ENCODE measurements around the gene FOXN4.

The FOXN4 gene

DNA sequence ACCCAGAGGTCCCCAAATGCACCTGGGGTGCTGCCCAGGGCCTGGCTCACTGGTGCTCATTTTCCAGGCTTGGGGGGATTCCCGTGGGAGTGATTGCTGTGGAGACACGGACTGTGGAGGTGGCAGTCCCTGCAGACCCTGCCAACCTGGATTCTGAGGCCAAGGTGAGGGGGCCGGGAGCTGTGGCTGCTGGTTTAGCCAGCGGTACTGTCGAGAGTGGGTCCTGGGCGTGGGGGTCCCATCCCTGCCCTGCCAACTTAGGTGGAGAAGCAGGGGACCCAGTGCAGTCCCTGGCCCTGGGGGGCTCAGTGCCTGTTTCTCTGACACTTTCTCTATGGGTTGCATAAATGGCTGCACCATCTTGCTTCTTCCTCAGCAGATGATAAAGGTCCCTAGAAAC, 50.9 kb downstream of the FOXN4 start:
- no peak for DNase-seq

DNA sequence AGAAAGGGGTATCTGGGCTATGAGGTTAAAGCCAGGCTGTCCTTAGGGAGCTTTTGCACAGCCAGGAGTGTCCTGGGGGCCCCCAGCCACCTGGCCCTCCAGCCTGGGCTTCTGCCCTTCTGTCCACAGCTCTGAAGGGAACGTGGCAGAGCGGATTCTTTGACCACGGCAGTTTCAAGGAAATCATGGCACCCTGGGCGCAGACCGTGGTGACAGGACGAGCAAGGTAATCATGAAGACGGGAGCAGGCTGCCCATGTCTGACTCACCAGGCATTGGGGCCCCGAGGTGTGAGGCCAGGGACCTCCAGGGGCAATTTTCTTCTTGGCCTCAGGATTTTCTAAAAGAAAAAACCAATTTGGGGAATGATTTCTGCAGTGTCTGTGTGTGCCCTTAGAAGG, 53.1 kb downstream of the FOXN4 start:
- no peak for DNase-seq

DNA sequence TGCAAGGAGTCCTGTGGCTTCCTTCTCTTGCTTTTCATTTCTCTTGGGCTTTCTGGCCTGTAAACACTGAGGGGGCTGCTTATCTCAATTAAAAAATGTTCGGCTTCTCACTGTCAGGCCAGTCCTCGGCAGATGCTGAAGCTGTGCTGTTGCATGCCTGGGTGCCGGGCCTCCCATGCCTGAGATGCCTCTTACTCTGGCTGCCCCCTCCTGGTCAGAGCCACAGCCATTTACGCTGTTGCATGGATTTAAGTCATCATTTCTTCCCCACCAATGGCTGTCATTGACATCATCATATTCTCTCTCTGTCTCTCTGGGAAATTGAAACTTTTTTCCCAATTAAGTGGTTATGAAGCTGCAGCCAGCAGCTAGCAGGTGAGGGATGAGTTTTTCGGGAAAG, 53.7 kb downstream of the FOXN4 start:
- DNase-seq: no peak

DNA sequence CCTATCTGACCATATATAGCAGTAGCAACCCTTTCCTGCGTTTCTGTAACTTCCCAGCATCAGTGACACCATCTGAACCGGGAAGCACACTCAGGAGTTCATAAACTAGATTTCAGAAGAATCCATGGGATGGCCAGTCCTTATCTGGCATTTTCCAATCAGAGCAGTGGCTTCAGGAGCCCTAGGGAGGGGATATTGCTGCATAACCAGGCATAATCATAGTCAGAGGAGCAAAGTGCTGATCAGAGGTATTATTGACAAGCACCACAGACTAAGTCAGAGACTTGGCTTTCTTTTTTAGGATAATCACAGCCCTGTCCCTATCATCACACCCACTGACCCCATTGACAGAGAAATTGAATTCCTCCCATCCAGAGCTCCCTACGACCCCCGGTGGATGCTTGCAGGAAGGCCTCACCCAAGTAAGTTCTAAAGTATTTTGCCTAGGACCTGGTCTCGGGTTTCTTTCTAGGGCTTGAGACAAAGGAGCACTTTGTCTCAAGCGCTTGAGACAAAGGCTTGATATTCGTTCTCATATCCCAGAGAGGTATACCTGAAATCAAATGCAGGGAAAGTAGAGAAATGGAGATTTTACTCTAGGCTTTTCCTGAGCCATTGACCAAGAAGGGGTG, 55.1 kb downstream of the FOXN4 start:
- no peak for DNase-seq

DNA sequence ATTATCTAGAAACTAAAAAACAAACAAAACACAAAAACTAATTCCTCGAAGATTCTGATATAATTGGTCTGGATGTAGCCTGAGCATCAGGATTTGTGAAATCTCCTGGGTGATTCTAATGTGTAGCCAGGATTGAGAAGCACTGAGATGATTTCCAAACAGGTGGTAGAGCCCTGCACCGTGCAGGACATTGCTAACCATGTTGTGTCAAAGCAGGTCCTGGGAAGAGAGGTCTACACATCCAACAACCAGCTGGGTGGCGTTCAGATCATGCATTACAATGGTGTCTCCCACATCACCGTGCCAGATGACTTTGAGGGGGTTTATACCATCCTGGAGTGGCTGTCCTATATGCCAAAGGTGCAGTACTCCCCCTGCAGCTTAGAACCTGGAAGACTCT, 56.3 kb downstream of the FOXN4 start:
- no peak for DNase-seq

DNA sequence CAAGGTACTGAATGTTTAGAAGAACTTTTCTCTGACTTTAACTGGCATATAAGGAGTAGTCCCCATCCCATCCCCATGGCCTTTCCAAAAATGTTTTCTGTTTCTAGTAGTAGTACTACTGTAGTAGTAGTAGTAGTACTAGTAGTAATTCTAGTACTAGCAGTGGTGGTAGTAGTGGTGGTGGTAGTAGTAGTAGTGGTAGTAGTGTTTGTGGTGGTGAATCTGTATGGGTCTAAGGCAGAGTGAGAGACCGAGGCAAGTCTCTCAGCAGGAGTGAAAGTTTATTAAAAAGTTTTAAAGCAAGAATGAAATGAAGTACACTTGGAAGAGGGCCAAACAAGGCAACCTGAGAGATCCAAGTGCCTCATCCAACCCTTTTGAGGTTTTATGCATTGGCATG, 58.6 kb downstream of the FOXN4 start:
- no peak for DNase-seq

DNA sequence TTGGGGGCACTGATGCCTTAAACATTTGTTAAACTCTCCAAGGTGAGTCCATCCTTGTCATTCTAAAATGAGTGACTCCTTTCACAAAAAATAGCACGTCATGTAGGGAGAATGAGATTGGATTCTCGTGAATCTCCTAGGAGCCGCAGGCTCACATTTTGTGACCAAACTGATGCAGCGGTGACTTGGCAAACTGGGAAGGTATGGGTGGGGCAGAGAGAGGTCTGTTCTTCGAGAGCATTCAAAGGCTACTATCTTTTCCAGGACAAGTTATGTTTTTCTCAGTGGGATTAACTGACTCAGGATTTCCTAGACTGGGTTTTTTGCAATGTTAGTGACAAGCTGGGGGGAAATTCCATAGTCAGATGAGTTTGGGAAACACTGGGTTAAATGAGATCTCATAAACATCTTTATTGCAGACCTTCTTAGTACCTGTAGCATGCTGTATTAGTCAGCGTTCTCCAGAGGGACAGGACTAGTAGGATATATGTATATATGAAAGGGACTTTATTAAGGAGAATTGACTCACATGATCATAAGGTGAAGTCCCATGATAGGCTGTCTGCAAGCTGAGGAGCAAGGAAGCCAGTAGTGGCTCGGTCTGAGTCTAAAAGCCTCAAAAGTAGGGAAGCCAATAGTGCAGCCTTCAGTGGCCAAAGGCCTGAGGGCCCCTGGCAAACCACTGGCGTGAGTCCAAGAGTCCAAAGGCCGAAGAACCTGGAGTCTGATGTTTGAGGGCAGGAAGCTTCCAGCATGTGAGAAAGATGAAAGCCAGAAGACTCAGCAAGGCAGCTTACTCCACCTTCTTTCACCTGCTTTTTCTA, 61.0 kb downstream of the FOXN4 start:
- no peak for DNase-seq

DNA sequence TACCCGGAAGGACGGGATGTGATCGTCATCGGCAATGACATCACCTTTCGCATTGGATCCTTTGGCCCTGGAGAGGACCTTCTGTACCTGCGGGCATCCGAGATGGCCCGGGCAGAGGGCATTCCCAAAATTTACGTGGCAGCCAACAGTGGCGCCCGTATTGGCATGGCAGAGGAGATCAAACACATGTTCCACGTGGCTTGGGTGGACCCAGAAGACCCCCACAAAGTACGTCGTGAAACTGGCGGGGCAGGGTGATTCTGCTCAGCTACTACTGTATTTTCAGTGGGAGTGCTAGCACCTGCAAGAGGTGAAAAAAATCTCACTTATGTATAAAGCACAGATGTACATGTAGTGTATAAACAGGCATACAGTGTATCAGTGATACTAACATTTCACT, 62.9 kb downstream of the FOXN4 start:
- no peak for DNase-seq

DNA sequence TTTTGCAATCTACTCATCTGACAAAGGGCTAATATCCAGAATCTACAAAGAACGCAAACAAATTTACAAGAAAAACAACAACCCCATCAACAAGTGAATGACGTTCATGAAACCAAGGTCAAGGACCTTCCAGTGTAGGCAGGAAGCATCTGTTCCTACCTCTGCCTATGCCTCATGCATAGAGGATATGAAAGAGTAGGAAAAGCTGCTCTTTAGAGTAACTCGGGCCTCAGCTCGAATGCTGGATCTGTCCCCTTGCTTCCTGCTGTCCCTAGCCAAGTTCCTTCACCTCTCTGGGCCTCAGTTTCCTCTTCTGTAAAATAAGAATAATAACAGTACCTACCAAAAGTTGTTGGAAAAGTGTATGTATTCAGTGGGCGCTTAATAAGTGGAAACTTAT, 65.0 kb downstream of the FOXN4 start:
- DNase-seq: no peak

DNA sequence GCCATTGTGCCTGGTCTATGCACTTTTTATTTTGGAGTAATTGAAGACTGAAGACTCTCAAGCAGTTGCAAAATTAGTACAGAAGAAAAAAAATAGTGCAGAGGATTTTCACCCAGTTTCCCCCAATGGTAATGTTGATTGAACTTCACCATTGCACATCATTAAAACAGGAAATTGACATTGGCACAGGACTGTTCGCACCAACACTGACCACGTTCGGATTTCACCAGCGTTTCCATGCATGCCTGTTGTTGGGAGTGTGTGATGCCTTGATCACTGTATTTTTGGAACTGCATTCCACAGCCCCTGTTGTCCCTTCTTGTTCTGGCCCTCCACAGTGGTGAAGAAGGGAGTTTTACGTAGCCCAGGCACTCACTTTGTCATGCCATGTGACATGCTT, 67.1 kb downstream of the FOXN4 start:
- DNase-seq: no peak

DNA sequence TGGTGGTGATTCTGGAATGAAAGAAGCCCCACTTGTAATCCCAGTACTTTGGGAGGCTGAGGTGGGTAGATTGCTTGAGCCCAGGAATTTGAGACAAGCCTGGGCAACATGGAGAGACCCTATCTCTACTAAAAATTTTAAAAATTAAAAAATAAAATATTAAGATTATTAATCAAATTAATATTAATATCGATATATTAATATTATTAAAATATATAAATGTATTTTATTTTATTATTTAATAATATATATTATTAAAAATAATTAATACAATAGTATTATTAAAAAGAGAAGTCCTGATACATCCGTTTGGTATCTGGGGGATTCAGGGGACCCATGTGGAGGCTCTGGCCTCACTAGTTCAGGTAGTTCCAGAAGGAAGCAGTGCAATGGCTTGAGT, 68.7 kb downstream of the FOXN4 start:
- no peak for DNase-seq

DNA sequence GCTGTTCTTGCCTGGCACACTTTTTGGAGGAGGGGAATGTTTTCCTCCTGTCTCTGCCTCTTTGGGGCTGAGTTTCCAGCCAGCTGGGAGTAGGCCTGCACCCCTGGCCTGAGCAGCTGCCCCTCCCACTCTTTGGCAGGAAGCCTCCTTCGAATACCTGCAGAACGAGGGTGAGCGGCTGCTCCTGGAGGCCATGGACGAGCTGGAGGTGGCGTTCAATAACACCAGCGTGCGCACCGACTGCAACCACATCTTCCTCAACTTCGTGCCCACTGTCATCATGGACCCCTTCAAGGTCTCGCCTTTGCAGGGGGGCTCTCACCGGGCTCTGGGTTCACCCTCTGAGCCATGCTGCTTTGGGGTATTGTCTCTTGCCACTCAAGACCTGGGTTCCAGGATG, 69.4 kb downstream of the FOXN4 start:
- DNase-seq: no peak

DNA sequence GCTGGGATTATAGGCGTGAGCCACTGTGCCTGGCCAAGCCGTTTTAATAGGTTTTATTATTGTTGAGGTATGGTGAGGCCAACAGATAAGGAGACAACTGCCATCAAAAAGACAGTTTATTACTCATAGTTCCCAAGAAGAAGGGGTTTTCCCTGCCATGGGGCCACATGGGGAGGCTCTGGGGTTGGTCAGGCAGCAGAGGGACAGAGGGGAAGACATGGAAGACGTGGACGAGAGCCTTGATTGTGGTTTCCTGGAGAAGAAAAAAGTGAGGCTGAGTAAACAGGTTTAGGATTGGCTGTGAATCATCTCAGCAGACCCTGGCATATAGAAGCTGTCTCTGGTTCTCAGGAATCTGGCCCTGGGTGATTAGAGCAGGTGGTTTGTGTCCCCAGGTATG, 69.9 kb downstream of the FOXN4 start:
- no peak for DNase-seq

DNA sequence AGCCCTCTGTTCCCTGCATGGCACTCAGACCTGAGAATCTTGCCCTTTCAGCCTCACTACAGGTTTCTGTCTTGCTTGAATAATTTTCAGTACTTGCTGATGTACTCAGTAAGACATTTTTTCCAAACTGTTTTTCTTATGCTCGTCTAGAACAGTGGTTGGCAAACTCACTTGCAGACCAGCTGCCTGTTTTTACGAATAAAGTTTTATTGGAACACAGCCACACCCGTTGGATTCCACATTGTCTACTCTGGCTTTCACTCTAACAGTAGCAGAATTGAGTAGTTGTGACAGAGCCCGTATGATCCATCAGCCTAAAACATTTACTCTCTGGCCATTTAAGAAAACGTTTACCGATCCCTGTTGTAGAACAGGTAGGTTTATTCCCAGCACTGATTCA, 72.8 kb downstream of the FOXN4 start:
- no peak for DNase-seq

DNA sequence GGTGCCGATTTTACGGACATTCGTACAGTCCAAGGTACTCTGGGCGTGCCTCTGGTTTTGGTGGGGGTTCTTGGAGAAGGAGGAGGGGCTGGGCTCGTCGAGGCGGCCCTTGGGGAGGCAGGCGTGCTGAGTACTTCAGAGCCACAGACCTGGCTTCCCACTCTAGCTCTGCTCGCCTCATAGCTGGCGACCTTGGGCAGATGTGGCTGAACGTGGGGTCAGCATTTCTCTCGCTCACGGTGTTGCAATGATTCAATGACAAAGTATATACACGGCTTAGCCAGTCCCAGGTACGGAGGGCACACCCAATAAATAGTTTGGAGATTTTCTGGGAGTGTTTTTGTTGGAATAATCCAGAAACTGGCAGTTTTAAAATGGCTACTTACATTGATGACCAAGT, 75.1 kb downstream of the FOXN4 start:
- DNase-seq: no peak

DNA sequence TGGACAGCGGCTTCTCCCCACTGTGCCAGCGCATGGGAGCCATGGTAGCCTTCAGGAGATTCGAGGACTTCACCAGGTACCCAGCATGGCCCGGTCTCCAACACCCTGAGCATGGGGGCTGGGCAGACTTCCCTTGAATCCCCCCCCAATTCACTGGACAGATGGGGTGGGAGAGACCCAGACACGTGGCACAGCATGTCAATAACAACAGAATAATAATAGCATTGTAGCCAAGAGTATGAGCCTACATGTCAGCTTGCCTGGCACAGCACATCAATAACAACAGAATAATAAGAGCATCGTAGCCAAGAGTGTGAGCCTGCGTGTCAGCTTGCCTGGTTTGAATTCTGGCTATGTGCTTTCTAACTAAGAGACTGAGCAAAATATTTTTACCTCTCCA, 76.4 kb downstream of the FOXN4 start:
- DNase-seq: no peak

DNA sequence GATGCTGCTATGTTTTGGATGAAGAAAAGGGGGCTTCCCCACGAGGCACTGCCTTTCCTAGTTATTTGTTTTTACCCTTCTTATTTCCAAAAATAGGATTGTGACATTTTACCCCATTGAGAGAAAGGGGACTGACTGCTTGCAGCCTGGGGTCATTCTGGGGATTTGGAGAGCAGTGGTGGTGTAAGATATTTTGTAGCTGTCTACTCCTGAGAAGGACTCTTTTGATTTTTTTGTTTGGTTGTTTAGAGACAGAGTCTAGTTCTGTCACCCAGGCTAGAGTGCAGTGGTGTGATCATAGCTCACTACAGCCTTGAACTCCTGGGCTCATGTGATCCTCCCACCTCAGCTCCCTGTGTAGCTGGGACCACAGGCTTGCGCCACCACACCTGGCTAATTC, 78.9 kb downstream of the FOXN4 start:
- no peak for DNase-seq

DNA sequence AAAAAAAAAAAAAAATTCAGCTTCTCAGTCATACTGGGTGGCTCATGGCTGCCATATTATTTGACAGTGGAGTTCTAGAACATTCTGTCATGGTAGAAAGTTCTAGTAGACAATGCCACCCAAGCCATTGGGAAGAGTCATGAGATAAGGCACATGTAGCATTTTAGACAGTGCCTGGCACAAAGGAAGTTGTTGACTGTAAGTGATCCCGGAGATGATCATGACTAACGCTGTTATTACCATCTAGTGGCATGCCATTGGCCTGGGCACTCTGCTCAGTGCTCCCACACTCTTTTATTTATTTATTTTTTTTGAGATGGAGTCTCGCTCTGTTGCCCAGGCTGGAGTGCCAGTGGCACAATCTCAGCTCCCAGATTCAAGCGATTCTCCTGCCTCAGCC, 80.4 kb downstream of the FOXN4 start:
- DNase-seq: no peak
